Neural progenitor cell (in vitro differentiated cells): ENCODE measurements around the gene TMPRSS6. TPM values are rescaled to one million over a fixed set of nuclear protein-coding genes. Genes with fewer than 3 reads are reported as not detected.

Experiments
- DNase-seq: peaks from one replicate; pipeline ENCODE4 v3.0.0-alpha.2; 2016; ENCODE audit warnings: low spot score
- H2AFZ ChIP-seq: fragments of 200-600 bp; sonication (generic); replicated peaks from 2 replicates; pipeline ENCODE4 v1.6.1; 2016; ENCODE audit warnings: antibody characterized with exemption
- H3F3A ChIP-seq: fragments of 200-600 bp; sonication (generic); 2 replicates; pipeline ENCODE4 v1.6.1; 2016; ENCODE audit warnings: antibody characterized with exemption, low read depth
- H3K27ac ChIP-seq: fragments of 200-600 bp; sonication (generic); 2 replicates; pipeline ENCODE4 v1.5.1; 2016; ENCODE audit warnings: mild to moderate bottlenecking
- H3K27me3 ChIP-seq: fragments of 200-600 bp; sonication (generic); 2 replicates; pipeline ENCODE4 v1.6.1; 2016; ENCODE audit warnings: mild to moderate bottlenecking, moderate library complexity
- H3K36me3 ChIP-seq: fragments of 200-600 bp; sonication (generic); 2 replicates; pipeline ENCODE4 v1.5.1; 2016
- H3K4me1 ChIP-seq: fragments of 200-600 bp; sonication (generic); 2 replicates; pipeline ENCODE4 v1.6.1; 2016; ENCODE audit warnings: mixed run types
- H3K4me2 ChIP-seq: fragments of 200-600 bp; sonication (generic); 2 replicates; pipeline ENCODE4 v1.6.1; 2016
- H3K4me3 ChIP-seq: fragments of 200-600 bp; sonication (generic); 2 replicates; pipeline ENCODE4 v1.5.1; 2016
- H3K79me2 ChIP-seq: fragments of 200-600 bp; sonication (generic); 2 replicates; pipeline ENCODE4 v1.6.1; 2016; ENCODE audit warnings: low read depth
- H3K9ac ChIP-seq: fragments of 200-600 bp; sonication (generic); 2 replicates; pipeline ENCODE4 v1.6.1; 2016
- H3K9me3 ChIP-seq: fragments of 200-600 bp; sonication (generic); 2 replicates; pipeline ENCODE4 v1.5.1; 2016; ENCODE audit warnings: low read depth
- H4K20me1 ChIP-seq: fragments of 200-600 bp; sonication (generic); 2 replicates; pipeline ENCODE4 v1.6.1; 2016; ENCODE audit warnings: low read depth
- H3K27ac Mint-ChIP-seq: 3 replicates; pipeline ENCODE4 v1.8.0; 2021; ENCODE audit warnings: mixed read lengths
- H3K27me3 Mint-ChIP-seq: 2 replicates; pipeline ENCODE4 v1.8.0; 2022; ENCODE audit warnings: low read depth, mild to moderate bottlenecking, inconsistent platforms, moderate library complexity, mixed read lengths; ENCODE audit not compliant: insufficient read depth
- H3K36me3 Mint-ChIP-seq: 3 replicates; pipeline ENCODE4 v1.8.0; 2021; ENCODE audit warnings: mixed read lengths
- H3K4me1 Mint-ChIP-seq: 3 replicates; pipeline ENCODE4 v1.8.0; 2021; ENCODE audit warnings: mixed read lengths
- H3K4me3 Mint-ChIP-seq: 3 replicates; pipeline ENCODE4 v1.8.0; 2021; ENCODE audit warnings: mild to moderate bottlenecking, moderate library complexity, mixed read lengths
- H3K9me3 Mint-ChIP-seq: 3 replicates; pipeline ENCODE4 v1.8.0; 2020; ENCODE audit warnings: mixed read lengths
- CTCF ChIP-seq: fragments of 200-600 bp; sonication (generic); IDR thresholded peaks from 2 replicates; pipeline ENCODE4 v1.5.1; 2017; ENCODE audit warnings: antibody characterized with exemption, mild to moderate bottlenecking
- EZH2 ChIP-seq: fragments of 200-600 bp; sonication (generic); IDR thresholded peaks from 2 replicates; pipeline ENCODE4 v1.6.1; 2017; ENCODE audit warnings: antibody characterized with exemption, mild to moderate bottlenecking, moderate library complexity
- EZH2phosphoT487 ChIP-seq: fragments of 200-600 bp; sonication (generic); IDR thresholded peaks from 2 replicates; pipeline ENCODE4 v1.6.1; 2017; ENCODE audit warnings: antibody characterized with exemption
- total RNA-seq: library from RNA; depleted of rRNA; stranded (reverse); fragments of >200 nt; gene quantifications from 2 replicates; pipeline ENCODE4 v1.2.3, GENCODE V29; 2015; ENCODE audit warnings: low replicate concordance

TMPRSS6 gene
- total RNA-seq, 1 donor from 2014 or later = not detected

- Mint-ChIP-seq H3K27ac (no peak overlapping the region), H3K36me3 (no peaks in the 10 kb centered on the region), H3K4me1 (peaks cover 23% of the 10 kb centered on the region), H3K9me3 (no peaks in the 10 kb centered on the region), H3K27me3 (peaks cover 15% of the 10 kb centered on the region), H3K4me3 (peak overlapping the region; percentile 46)
- H4K20me1 ChIP-seq = no peaks in the 10 kb centered on the region
- no peak overlapping the region for H3K4me2 ChIP-seq
- no peaks in the 10 kb centered on the region for H3K79me2 ChIP-seq
- H2AFZ ChIP-seq = no peak overlapping the region
- no peaks in the 10 kb centered on the region for H3F3A ChIP-seq
- H3K4me3 ChIP-seq = no peak overlapping the region
- peaks cover 6% of the 10 kb centered on the region for H3K4me1 ChIP-seq
- no peak for DNase-seq
- no peaks in the 10 kb centered on the region for H3K36me3 ChIP-seq
- H3K9ac ChIP-seq = no peak overlapping the region
- no peaks in the 10 kb centered on the region for H3K9me3 ChIP-seq
- no peak overlapping the region for H3K27ac ChIP-seq
- H3K27me3 ChIP-seq = no peaks in the 10 kb centered on the region
- TF ChIP-seq EZH2phosphoT487 (no peak), CTCF (no peak)
Measured at GRCh38 chr22:37144180-37144554, 34.7 kb upstream of the TMPRSS6 start.

- H3K4me2 ChIP-seq = no peak overlapping the region
- Mint-ChIP-seq H3K27ac (no peak overlapping the region), H3K27me3 (peaks cover 13% of the 10 kb centered on the region), H3K4me1 (peaks cover 24% of the 10 kb centered on the region), H3K9me3 (no peaks in the 10 kb centered on the region), H3K36me3 (no peaks in the 10 kb centered on the region), H3K4me3 (no peak overlapping the region)
- no peak for TF ChIP-seq EZH2phosphoT487
- DNase-seq = no peak
- no peak overlapping the region for H3K9ac ChIP-seq
- H3K4me1 ChIP-seq = peaks cover 6% of the 10 kb centered on the region
- no peaks in the 10 kb centered on the region for H4K20me1 ChIP-seq
- H3K4me3 ChIP-seq = no peak overlapping the region
- no peak overlapping the region for H3K27ac ChIP-seq
- no peak overlapping the region for H2AFZ ChIP-seq
- H3K9me3 ChIP-seq = no peaks in the 10 kb centered on the region
- H3K79me2 ChIP-seq = no peaks in the 10 kb centered on the region
- no peaks in the 10 kb centered on the region for H3K27me3 ChIP-seq
- no peaks in the 10 kb centered on the region for H3F3A ChIP-seq
- H3K36me3 ChIP-seq = no peaks in the 10 kb centered on the region
Measured at GRCh38 chr22:37141971-37142370, 32.5 kb upstream of the TMPRSS6 start.

GRCh38 chr22:37141476-37141875, 32.0 kb upstream of the TMPRSS6 start:
- H3K9me3 ChIP-seq = no peaks in the 10 kb centered on the region
- H3K36me3 ChIP-seq = no peaks in the 10 kb centered on the region
- H3F3A ChIP-seq = no peaks in the 10 kb centered on the region
- no peaks in the 10 kb centered on the region for H4K20me1 ChIP-seq
- H3K9ac ChIP-seq = no peak overlapping the region
- Mint-ChIP-seq H3K4me1 (peaks cover 28% of the 10 kb centered on the region), H3K9me3 (no peaks in the 10 kb centered on the region), H3K4me3 (no peak overlapping the region), H3K27ac (no peak overlapping the region), H3K27me3 (peaks cover 12% of the 10 kb centered on the region), H3K36me3 (no peaks in the 10 kb centered on the region)
- DNase-seq = no peak
- TF ChIP-seq EZH2 (no peak), CTCF (no peak), EZH2phosphoT487 (no peak)
- no peak overlapping the region for H2AFZ ChIP-seq
- H3K27ac ChIP-seq = no peak overlapping the region
- peaks cover 6% of the 10 kb centered on the region for H3K4me1 ChIP-seq
- H3K4me2 ChIP-seq = no peak overlapping the region
- H3K27me3 ChIP-seq = no peaks in the 10 kb centered on the region
- H3K79me2 ChIP-seq = no peaks in the 10 kb centered on the region
- no peak overlapping the region for H3K4me3 ChIP-seq

- Histone ChIP-seq H3K4me3 (no peak overlapping the region), H3K27ac (no peak overlapping the region), H3K36me3 (no peaks in the 10 kb centered on the region), H3K27me3 (no peaks in the 10 kb centered on the region), H2AFZ (no peak overlapping the region), H3F3A (no peaks in the 10 kb centered on the region), H3K9ac (no peak overlapping the region), H4K20me1 (no peaks in the 10 kb centered on the region), H3K4me2 (no peak overlapping the region), H3K9me3 (no peaks in the 10 kb centered on the region), H3K79me2 (no peaks in the 10 kb centered on the region), H3K4me1 (peaks cover 6% of the 10 kb centered on the region)
- no peak for DNase-seq
- peaks cover 8% of the 10 kb centered on the region for H3K27me3 Mint-ChIP-seq
- H3K4me1 Mint-ChIP-seq = peaks cover 24% of the 10 kb centered on the region
- H3K27ac Mint-ChIP-seq = no peak overlapping the region
- TF ChIP-seq EZH2 = no peak
- no peak overlapping the region for H3K4me3 Mint-ChIP-seq
- H3K9me3 Mint-ChIP-seq = no peaks in the 10 kb centered on the region
- H3K36me3 Mint-ChIP-seq = no peaks in the 10 kb centered on the region
Measured at GRCh38 chr22:37140686-37141323, 31.3 kb upstream of the TMPRSS6 start.
